GM23338 (cell line): ENCODE measurements around the gene S100A13. TPM values are rescaled to one million over a fixed set of nuclear protein-coding genes. Genes with fewer than 3 reads are reported as not detected.

Experiments
- ATAC-seq: fragments of 200-7000 bp; cut with Tn5 transposase; 3 replicates; pipeline ENCODE4 v1.9.1; 2020
- DNase-seq: peaks from one replicate; pipeline ENCODE4 v3.0.0-alpha.2; 2015; ENCODE audit warnings: low spot score
- H2AFZ ChIP-seq: fragments of 200-600 bp; sonication (generic); 2 replicates; pipeline ENCODE4 v1.8.0; 2016; ENCODE audit warnings: antibody characterized with exemption, mild to moderate bottlenecking, moderate library complexity
- H3F3A ChIP-seq: fragments of 200-600 bp; sonication (generic); replicated peaks from 2 replicates; pipeline ENCODE4 v1.8.0; 2017; ENCODE audit warnings: antibody characterized with exemption, mixed run types, low read depth
- H3K27ac ChIP-seq: fragments of 200-600 bp; sonication (generic); 2 replicates; pipeline ENCODE4 v1.6.1; 2016; ENCODE audit warnings: low read depth
- H3K27me3 ChIP-seq: fragments of 200-600 bp; sonication (generic); 2 replicates; pipeline ENCODE4 v1.8.0; 2016; ENCODE audit warnings: mild to moderate bottlenecking, mixed run types, moderate library complexity; ENCODE audit not compliant: insufficient read depth
- H3K36me3 ChIP-seq: fragments of 200-600 bp; sonication (generic); 2 replicates; pipeline ENCODE4 v1.8.0; 2016; ENCODE audit warnings: mild to moderate bottlenecking; ENCODE audit not compliant: insufficient read depth
- H3K4me1 ChIP-seq: fragments of 200-600 bp; sonication (generic); 2 replicates; pipeline ENCODE4 v1.8.0; 2016; ENCODE audit warnings: mild to moderate bottlenecking, moderate library complexity; ENCODE audit not compliant: insufficient read depth
- H3K4me2 ChIP-seq: fragments of 200-600 bp; sonication (generic); 2 replicates; pipeline ENCODE4 v1.7.1; 2017; ENCODE audit warnings: mixed run types
- H3K4me3 ChIP-seq: fragments of 200-600 bp; sonication (generic); 2 replicates; pipeline ENCODE4 v1.6.1; 2016; ENCODE audit warnings: mixed run types
- H3K79me2 ChIP-seq: fragments of 200-600 bp; sonication (generic); replicated peaks from 2 replicates; pipeline ENCODE4 v1.8.0; 2017; ENCODE audit warnings: mild to moderate bottlenecking; ENCODE audit not compliant: insufficient read depth
- H3K9me2 ChIP-seq: fragments of 200-600 bp; sonication (generic); 2 replicates; pipeline ENCODE4 v1.8.0; 2017; ENCODE audit not compliant: insufficient read depth
- H4K20me1 ChIP-seq: fragments of 200-600 bp; sonication (generic); replicated peaks from 2 replicates; pipeline ENCODE4 v1.8.0; 2017; ENCODE audit warnings: mild to moderate bottlenecking; ENCODE audit not compliant: insufficient read depth
- H3K27ac Mint-ChIP-seq: 2 replicates; pipeline ENCODE4 v1.8.0; 2020; ENCODE audit warnings: inconsistent platforms, mild to moderate bottlenecking, moderate library complexity, mixed read lengths
- H3K27me3 Mint-ChIP-seq: 3 replicates; pipeline ENCODE4 v1.8.0; 2022; ENCODE audit warnings: low read depth, mild to moderate bottlenecking, moderate library complexity, mixed read lengths, inconsistent platforms; ENCODE audit not compliant: insufficient read depth, poor library complexity
- H3K36me3 Mint-ChIP-seq: 3 replicates; pipeline ENCODE4 v1.8.0; 2021; ENCODE audit warnings: low read depth, mild to moderate bottlenecking, inconsistent platforms, moderate library complexity, mixed read lengths
- H3K4me1 Mint-ChIP-seq: 3 replicates; pipeline ENCODE4 v1.8.0; 2020; ENCODE audit warnings: mild to moderate bottlenecking, inconsistent platforms, mixed read lengths
- H3K4me3 Mint-ChIP-seq: 3 replicates; pipeline ENCODE4 v1.8.0; 2021; ENCODE audit warnings: moderate library complexity, mild to moderate bottlenecking, inconsistent platforms, mixed read lengths
- H3K9me3 Mint-ChIP-seq: 3 replicates; pipeline ENCODE4 v1.8.0; 2020; ENCODE audit warnings: moderate library complexity, mild to moderate bottlenecking, inconsistent platforms, mixed read lengths
- CREB1 ChIP-seq: fragments of 250-450 bp; sonication (Bioruptor Pico); IDR thresholded peaks from 2 replicates; pipeline ENCODE4 v1.5.0; 2020; ENCODE audit warnings: low read depth, mild to moderate bottlenecking, moderate library complexity
- CTCF ChIP-seq, 2 experiments: fragments of 200-600 bp in 1 of 2; sonication (generic) in 1 of 2; conservative IDR thresholded peaks; 2 replicates each; pipeline versions ENCODE4 v1.5.1 to v1.6.1; 2016 to 2017; ENCODE audit warnings: antibody characterized with exemption in 2 of 2, low read depth in 2 of 2, mild to moderate bottlenecking in 2 of 2, moderate library complexity in 1 of 2
- ETS1 ChIP-seq: IDR thresholded peaks from 2 replicates; pipeline ENCODE4 v1.6.1; 2016; ENCODE audit warnings: antibody characterized with exemption
- EZH2 ChIP-seq: fragments of 200-600 bp; sonication (generic); IDR thresholded peaks from one replicate; pipeline ENCODE4 v1.8.0; 2017; ENCODE audit warnings: antibody characterized with exemption, mild to moderate bottlenecking, low read depth; ENCODE audit not compliant: unreplicated experiment
- EZH2phosphoT487 ChIP-seq: fragments of 200-600 bp; sonication (generic); IDR thresholded peaks from one replicate; pipeline ENCODE4 v1.8.1; 2018; ENCODE audit warnings: antibody characterized with exemption; ENCODE audit not compliant: unreplicated experiment
- JUNB ChIP-seq: IDR thresholded peaks from one replicate; pipeline ENCODE4 v1.6.1; 2016; ENCODE audit warnings: antibody characterized with exemption; ENCODE audit not compliant: unreplicated experiment
- NANOG ChIP-seq: IDR thresholded peaks from 2 replicates; pipeline ENCODE4 v1.6.1; 2016; ENCODE audit warnings: antibody characterized with exemption, borderline replicate concordance
- POLR2AphosphoS5 ChIP-seq: IDR thresholded peaks from 2 replicates; pipeline ENCODE4 v1.6.1; 2016; ENCODE audit warnings: antibody characterized with exemption, low read depth
- REST ChIP-seq: IDR thresholded peaks from one replicate; pipeline ENCODE4 v1.6.1; 2018; ENCODE audit warnings: antibody characterized with exemption; ENCODE audit not compliant: unreplicated experiment
- STAT1 ChIP-seq: IDR thresholded peaks from one replicate; pipeline ENCODE4 v1.6.1; 2016; ENCODE audit warnings: antibody characterized with exemption; ENCODE audit not compliant: unreplicated experiment
- ZNF114 ChIP-seq: fragments of 250-450 bp; sonication (Bioruptor Pico); IDR thresholded peaks from 2 replicates; pipeline ENCODE4 v1.5.0; 2020; ENCODE audit warnings: mild to moderate bottlenecking, moderate library complexity
- ZNF331 ChIP-seq: fragments of 250-450 bp; sonication (Bioruptor Pico); IDR thresholded peaks from 2 replicates; pipeline ENCODE4 v1.5.0; 2020; ENCODE audit warnings: low read depth, mild to moderate bottlenecking, moderate library complexity
- ZNF462 ChIP-seq: fragments of 250-450 bp; sonication (Bioruptor Pico); IDR thresholded peaks from 2 replicates; pipeline ENCODE4 v1.5.0; 2020; ENCODE audit warnings: mild to moderate bottlenecking, moderate library complexity
- polyA plus RNA-seq: library from polyadenylated mRNA; unstranded; fragments of >200 nt; fragmentation: Nextera tagmentation; extraction: Ambion mirVana; gene quantifications from 2 replicates; pipeline ENCODE4 v1.2.1, GENCODE V29; 2016
- total RNA-seq: library from RNA; depleted of rRNA; stranded (reverse); fragments of >200 nt; shearing (Covaris generic); gene quantifications from 2 replicates; pipeline ENCODE4 v1.2.3, GENCODE V29; 2014

S100A13 gene
- total and polyA plus RNA-seq, 2 experiments from 2014 or later = 32.7 to 165 TPM

GRCh38 chr1:153667439-153667838 is 40.1 kb upstream of the S100A13 start:
- Histone ChIP-seq H3K9me2 (no peaks in the 10 kb centered on the region), H3K79me2 (peaks cover 34% of the 10 kb centered on the region), H2AFZ (no peak overlapping the region), H3K36me3 (peaks cover 73% of the 10 kb centered on the region), H3K4me1 (peaks cover 4% of the 10 kb centered on the region; the same call in 1 of the 2 replicates), H4K20me1 (peaks cover 21% of the 10 kb centered on the region), H3K27me3 (no peaks in the 10 kb centered on the region), H3F3A (peaks cover 68% of the 10 kb centered on the region), H3K27ac (no peak overlapping the region), H3K4me2 (no peak overlapping the region), H3K4me3 (no peak overlapping the region)
- DNase-seq (no peak), ATAC-seq (no peak)
- peaks cover 3% of the 10 kb centered on the region for H3K27me3 Mint-ChIP-seq
- H3K27ac Mint-ChIP-seq = no peak overlapping the region
- H3K4me1 Mint-ChIP-seq = peaks cover 12% of the 10 kb centered on the region; the same call in 2 of the 3 replicates
- H3K36me3 Mint-ChIP-seq = peaks cover 80% of the 10 kb centered on the region
- TF ChIP-seq POLR2AphosphoS5 (no peak), ZNF331 (CRISPR knock-in tag) (no peak), CTCF (conservative IDR thresholded peaks at IDR 0.05; ENCODE audit: low read depth in 2 of 2) (no peak), EZH2 (no peak), STAT1 (no peak), ETS1 (no peak), ZNF462 (CRISPR knock-in tag) (no peak), NANOG (no peak), EZH2phosphoT487 (no peak), REST (no peak), CREB1 (no peak), ZNF114 (CRISPR knock-in tag) (no peak), JUNB (no peak)
- no peaks in the 10 kb centered on the region; the same call in 2 of the 3 replicates for H3K9me3 Mint-ChIP-seq
- H3K4me3 Mint-ChIP-seq = no peak overlapping the region
